HG02798 (cell line): ENCODE results near the gene B4GALT6.
A peak's percentile ranks its signal among the peaks of the same experiment; 100 is the strongest.

Source experiments
- ATAC-seq: cut with Tn5 transposase; IDR thresholded peaks from one replicate; pipeline ENCODE4 v1.9.1; 2021; ENCODE audit warnings: mild to moderate bottlenecking; ENCODE audit not compliant: unreplicated experiment, poor library complexity

B4GALT6 gene

DNA sequence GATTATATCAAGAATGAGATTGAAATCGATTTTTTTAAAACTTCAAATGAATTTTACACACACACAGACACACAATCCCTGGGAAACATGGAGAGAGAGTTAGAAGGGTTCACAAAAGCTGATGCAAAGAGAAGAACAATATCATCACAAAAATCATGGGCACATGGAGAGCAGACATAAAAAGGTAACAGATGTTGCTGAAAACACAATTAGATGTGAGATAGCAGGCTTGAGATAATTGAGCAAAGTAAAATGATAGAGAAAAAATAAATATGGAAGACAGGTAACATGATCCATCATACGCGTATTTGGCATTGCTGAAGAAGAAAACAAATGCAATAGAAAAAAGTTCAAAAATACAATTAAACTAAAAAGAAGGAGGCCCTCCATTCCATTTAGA is 11.6 kb upstream of the B4GALT6 start:
- no peak for ATAC-seq

DNA sequence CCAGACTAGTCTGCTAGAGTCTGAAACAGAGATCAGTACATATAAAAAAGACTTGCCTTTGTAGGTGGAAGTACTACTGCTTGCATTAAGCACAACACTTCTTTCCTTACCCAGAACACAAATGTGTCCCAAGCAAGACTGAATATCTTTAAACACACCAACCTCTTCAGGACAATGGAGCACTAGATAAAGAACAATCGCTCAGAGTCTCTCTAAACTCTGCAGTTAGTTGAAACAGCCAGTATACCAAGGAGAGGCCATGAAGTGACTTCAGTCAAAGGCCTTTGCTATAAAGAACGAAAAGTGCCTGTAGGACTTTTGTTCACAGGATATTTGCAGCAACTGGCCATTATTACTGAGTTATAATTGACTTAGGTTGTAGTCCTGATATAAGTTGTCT is 9.9 kb upstream of the B4GALT6 start:
- no peak for ATAC-seq

DNA sequence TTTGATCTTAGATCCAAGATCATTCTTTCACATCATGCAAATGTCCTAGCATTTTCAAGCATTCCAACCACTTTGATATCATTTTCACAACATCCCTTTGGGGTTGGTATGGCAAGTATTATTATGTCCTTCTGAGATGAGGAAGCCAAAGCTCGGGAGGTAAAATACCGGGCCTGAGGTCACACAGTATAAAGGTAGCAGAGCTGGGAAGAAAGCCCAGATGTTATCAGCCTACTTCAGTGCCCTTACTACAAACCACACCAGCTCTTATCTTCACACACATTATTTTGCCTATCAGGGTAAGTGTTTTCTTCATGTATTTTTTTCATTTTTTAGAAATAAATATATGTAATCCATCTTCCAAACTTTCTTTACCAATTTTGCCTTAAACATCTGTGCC is 4.2 kb upstream of the B4GALT6 start:
- ATAC-seq = no peak

DNA sequence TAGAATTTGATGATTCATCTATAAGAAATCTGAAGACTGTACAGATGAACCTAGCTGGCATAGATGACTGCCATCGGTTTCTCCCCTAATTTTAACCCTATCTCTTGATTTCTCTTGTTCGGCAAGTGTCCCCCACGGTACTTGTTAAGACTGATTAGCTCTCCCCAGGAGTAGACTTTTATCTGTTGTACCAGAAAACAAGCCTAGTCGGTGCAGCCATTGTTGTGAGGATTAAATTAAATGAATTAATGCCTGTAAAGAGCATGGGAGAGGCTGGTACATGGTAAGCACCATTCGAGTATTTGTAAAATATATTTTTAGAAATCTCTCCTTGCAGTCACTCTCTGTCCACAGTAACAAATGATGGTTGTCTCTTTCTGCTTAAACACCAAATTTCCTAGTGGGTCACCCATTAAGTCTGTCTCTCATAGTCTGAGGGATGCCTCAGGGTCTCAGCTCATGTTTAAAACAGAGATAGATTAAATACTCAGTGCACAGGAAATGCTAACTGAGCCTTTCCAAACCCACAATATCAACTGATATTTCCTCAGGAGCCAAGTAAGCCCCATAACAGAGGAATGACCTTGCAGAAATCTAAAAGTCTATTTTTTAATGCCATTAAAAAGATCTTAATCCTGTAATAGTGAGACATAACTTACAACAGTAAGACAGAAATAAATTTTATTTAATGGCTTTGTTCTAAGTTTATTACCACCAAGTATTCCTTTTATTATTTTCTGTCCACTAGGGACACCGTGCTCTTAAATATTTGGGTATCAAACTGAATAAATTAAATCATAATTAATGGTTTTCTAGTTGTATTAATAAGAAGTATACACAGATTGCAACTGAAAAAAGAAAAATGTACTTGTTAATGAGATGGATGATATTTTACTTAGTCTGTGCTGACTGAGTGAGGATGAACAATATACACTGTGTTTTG is 2.9 kb upstream of the B4GALT6 start:
- no peak for ATAC-seq

DNA sequence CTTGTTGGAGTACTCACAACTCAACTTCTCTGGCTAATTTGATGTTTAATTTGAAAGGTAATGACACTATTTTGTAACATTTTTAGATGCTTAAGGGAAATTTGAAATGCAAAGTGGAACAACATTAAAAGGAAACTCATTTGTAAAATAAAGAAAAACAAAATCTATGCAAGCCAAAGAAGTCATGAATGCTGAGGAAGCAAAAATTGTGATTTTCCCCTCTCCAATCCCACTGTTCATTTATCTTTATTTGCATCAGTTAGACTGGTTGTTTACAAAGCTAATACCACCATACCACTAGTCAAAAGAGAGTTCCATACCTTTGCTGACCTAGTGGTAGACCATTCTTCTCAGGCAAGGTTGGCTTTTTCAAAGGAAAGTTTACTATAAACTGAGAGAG is 2.2 kb upstream of the B4GALT6 start:
- no peak for ATAC-seq

DNA sequence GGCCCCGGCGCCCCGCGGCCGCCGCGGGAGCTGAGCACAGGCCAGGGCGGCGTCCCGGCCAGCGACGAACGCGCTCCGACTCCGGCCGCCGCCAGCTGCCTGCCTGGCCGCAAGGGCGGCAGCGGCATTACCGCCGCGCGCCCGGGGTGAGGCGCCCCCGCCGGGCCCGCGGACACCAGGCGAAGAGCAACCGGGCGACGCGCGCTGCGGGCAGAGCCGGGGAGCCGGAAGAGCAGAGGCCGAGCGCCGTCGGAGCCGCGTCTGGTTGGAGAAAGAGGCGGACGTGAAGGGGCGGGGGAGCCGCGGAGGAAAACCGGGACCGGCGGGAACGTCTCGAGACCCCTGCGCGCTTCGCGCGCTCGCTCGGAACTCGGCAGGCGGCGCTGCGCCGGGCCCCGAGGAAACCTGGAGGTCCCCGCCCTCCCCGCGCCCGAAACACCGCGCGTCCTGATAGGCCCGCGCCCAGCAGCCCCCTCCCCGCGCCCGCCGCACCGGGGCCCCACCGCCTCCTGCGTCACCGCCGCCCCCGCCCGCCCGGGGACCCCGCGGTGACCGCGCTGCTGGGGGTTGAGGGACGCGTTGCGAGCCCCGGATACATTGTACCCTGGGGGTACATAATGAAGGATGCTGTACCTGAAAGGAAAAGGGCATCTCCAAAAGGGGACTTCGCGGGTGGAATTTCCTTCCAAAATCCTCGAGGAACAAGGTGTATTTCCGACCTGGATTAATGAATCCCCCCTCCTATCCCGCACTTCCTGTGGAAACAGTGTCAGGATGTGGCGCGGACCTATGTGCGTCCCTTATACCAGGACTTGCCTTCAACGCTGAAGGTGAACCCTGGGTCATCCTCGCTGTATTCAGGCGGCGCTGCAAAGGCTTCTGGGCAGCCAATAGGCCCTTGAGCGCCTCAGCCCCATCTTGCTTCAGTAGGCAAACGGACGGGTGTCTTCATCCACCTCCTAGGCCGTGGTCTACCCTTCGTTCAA is 1.0 kb upstream of the B4GALT6 start:
- ATAC-seq = peak; percentile 81

DNA sequence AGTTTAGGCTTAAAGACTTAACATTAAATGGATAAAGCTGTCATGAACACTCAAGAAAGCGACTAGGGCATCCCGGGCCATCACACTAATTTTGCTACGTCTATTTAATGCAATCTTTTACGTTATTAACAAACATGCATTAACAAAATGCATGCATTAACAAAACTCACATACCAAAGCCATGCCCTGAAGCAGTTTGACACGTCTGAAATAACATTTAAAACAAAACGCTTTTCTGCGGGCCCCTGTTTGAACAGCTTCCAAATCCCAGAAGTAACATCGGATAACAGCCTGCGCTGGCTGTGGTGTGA is 458 bp downstream of the B4GALT6 start:
- no peak for ATAC-seq

DNA sequence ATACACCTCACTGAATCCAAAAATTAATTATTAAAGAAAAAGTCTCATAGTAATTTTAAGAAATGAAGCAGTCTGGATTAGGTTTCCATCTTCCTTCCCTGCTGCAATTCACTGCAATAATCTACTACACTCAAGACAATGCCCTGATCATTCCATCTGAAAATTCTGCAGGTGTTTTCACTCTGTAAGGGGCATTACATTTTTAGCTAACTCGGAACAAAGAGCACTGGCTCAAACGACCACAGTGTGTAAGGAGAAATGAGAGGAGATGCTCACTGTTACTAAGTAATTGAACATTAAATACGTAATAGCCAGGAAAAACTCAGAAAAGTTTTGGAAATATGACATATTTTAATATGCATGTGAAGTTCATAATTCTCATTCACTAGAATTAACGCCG is 1.3 kb downstream of the B4GALT6 start:
- ATAC-seq = no peak

DNA sequence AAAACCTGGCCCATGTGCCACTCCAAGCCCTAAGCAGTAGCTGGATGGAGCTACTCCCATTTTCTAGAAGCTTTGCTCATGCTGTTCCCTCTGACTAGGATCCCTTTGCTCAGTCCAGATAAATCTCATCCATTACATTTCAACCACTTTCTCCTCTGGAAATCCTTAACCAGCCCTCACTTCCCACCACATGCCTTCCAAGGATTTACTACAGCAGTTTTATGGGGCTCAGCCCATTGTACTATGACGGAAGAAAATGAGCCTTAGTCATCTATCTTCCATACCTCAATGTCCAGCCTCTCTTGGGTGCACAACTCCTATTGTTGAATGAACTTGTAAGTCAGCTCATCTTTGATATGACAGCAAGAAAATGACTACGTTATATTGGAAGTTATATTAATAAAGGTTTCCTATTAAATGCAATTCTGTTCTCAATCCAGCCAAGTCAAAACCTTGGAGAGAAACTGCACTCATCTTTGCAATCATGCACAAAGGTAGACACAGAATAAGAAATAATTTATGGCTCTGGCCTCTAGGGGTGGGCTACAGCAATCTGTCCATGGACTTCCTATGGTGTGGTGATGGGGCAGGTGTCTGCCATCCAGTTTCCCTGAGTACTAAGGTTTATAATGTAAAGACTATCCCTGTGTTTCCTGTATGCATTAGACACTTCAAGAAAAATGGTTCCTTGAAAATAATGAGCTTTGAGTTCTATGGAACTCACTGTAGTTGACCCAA is 3.4 kb downstream of the B4GALT6 start:
- no peak for ATAC-seq

DNA sequence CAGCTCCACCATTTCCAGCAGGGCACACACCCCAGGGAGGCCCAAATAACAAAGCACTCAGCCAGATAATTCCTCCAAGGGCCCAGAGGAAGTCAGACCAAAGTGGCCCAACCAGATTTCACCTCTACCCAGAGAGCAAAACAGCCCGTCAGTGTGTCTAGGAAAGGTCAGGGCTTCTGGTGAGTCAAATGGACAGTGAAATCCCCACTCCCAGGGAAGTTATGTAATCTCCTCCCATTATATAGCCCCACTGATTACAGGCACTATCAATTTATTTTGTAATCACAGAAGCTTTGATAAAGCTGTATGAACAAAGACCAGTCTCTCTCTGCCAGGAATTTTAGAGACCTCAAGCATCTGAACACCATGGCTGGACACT is 4.0 kb downstream of the B4GALT6 start:
- no peak for ATAC-seq

DNA sequence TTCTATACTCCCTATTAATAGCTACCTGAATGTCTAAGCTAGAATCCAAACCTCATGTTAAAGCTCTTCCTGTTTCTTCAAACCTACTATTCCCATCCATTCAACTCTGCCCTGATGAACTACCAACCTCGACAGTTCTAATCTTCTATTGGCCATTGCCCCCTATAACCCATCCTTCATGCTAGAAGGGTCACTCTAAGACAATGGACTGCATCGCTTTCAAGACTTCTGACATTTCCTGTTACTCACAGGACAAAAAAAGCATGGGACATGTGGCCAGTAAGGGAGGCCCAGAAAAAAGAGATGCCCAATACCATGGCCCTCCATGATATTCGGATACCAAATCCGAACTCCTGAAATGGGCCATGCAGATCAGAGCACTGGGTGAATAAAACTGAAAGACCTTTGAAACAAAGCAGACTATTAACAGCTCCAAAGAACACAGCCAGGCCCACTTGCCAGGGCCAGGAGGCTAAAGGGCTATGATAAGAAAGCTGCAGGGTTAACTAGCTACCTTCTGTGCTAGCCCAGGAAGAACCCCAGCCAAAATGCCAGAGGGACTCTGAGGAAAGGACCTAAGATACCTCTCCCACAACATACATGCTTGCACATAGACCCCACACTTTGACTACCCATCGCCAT is 4.5 kb downstream of the B4GALT6 start:
- ATAC-seq = no peak

DNA sequence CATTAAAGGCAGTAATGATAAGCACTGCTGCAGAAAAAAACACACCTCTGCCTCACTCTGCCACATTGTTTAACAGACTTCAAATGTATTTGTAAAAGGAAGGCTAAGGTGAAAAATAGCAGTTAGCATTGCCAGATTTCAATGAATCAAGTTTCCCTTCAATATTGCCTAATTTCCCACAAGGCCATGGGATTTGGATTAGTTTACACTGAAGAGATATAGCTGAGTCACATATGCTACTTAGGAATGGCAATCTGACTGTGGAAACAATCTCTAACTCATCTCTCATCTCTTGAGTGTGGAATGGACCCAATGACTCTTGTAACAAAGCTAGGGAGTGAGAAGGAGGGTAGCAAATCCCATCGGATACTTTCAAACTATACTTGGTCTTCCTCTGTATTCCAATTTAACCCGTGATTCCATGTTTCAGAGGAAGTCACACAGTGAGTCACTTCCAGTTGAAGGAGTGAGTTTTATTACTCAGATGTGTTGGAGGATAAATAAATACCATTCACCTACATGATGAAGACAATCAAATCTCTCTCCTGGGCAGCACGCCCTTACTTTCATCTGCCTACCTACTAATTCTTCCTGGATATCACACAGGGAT is 5.1 kb downstream of the B4GALT6 start:
- no peak for ATAC-seq

DNA sequence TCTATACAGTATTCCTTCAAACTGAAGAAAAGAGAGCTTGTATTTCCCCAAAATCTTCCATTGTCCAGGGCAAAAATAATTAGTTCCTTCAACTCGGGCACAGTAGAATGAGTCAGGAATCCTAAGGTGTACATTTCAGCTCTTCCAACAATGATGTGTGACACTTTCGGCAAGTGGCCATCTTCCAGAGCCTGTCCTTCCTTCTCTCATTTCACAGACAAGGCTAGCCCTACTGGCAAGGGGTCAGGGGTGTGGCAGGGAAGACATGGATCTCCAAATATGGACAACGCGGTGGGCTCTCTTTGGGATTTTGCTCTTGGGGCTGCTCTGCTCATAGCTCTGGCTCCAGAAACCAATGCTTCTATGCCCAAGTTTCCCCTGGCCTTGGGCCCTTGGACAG is 6.0 kb downstream of the B4GALT6 start:
- no peak for ATAC-seq

DNA sequence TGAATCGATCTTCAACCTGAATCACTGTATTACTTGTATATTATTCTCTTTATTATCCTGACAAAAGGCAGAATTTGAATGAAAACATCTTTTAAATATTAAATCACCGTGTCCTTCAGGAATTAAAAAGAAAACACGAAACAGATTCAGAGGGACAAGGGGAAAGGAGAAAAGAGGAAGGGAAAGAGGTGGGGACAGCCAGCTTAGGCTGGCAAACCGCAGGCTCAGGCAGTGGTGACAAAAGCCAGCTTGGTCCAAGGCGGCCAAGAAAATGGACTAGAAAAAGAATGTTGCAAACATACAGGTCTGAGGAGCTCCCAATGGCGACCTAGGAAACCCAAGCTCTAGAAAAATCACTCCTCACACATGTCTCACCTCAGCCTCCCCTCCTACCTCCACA is 6.8 kb downstream of the B4GALT6 start:
- no peak for ATAC-seq

DNA sequence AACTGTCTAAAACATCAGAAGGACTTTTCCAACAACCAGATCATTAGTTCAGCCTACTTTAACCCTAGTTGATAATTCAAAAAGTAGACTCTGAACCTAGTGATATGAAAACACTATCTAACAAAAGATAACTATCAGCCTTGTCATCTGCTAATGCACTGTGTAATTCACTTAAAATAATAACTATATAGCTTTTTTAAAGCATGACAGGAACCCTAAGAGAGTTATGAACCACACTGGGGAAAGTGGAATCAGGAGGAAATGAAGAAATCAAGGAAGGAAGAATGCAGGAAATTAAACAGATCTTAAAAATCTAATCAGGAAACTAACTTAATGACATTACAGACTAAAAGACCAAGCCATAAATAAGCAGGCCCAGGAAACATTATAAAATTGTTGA is 9.0 kb downstream of the B4GALT6 start:
- ATAC-seq = no peak

DNA sequence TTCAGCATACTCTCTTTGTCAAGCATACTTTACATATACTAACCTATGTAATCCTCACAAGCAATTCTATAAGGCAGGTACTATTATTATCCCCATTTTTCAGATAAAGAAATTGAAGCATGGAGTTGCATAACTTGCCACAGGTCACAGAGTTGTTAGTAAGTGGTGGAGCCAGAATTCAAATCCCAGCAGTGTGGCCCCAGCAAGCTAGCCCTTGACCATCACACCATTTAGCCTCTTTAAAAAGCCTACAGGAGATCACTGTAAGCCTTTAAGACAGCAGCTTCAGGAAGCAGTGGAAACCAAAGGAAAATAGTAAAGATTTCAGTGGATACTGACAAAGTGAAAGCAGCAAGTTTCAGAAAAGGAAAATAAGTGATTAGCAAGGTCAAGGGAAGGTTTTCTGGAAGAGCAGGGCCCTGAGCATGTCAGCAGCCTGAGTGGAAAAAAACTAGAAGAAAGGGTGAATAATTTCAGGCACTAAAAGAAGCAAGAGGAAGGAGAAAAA is 11.7 kb downstream of the B4GALT6 start:
- ATAC-seq = no peak

DNA sequence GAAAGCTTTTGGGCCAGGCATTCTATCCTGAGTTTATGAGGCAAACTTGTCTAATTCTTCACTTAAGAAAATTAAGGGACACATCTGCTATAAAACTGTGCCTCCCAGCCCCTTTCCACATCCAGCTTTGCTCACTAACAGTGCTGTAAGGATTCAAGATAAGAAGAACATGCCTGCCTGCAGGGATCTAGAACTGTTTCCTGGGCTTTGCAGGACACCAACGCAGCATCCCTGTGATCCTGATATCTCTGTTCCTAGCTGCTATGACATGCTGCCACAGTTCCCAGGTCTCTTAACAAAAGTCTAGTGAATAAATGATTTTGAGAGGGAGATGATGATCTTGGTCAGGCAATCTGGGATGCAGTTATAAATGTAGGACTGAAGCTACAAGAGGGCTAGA is 12.4 kb downstream of the B4GALT6 start:
- no peak for ATAC-seq

DNA sequence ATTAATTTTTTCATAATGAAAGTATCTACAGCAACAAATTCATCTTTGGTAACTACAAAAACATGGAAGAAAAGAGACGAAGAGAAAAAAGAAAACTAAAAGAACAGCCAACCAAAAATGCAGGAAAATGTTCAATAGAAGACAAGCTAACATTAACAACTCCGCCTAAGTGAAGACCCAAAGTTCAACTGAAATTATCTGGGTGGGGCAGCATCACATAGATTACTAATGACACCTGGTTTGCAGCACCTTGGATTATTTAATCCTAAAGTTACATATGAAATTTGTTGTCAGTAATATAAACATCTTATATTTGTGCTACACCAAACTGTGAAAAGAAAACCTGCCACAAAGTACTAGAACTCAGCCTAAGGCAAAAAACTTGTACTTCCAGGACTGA is 14.8 kb downstream of the B4GALT6 start:
- ATAC-seq = no peak

DNA sequence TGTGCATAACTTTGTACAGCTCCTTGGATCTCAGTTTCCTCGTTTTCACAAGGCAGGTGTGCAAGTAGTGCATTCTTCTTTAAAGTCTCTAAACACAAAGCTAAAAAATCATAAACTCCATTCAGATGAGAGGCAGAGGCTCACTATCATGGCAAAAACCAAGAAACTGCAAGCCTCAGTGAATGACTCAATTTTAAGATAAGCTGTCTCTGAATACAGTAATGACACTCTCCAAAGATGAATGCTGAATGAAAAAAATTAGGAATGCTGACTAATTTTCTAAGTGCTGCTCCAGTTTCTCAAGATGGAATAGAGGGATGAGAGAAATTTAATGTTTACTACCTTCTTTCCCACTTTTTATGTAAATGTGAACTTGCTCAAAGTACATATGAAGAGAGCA is 17.2 kb downstream of the B4GALT6 start:
- ATAC-seq = no peak

DNA sequence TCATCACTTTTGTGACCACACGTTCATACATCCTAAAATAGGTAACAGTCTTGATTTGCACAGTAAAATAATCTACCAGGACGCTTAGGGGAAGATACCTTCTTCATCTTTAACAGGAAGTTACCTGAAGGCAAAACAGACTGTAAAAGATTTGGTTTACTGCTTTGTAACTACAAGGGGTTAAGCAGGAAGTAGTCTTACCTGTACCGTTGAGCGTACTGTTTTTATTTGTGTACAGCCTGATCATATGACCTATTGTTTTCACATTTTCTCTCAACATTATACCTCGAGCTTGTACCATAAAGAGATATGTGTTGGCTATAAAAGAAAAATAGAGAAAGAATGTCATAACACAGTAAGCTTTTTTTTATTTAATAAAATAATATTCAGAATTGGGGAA is 18.3 kb downstream of the B4GALT6 start:
- no peak for ATAC-seq
